22Rv1 (cell line): ENCODE results near the gene CRYBG1.

ENCODE experiments used
- ZFX ChIP-seq: fragments of 450-650 bp; IDR thresholded peaks from 2 replicates; pipeline ENCODE4 v1.6.1; 2017; ENCODE audit warnings: antibody characterized with exemption, borderline replicate concordance
- TF ChIP-seq, protein P1 (sequence below): fragments of 450-650 bp; IDR thresholded peaks from 2 replicates; pipeline ENCODE4 v1.5.1; 2017; ENCODE audit warnings: mild to moderate bottlenecking

DNA sequence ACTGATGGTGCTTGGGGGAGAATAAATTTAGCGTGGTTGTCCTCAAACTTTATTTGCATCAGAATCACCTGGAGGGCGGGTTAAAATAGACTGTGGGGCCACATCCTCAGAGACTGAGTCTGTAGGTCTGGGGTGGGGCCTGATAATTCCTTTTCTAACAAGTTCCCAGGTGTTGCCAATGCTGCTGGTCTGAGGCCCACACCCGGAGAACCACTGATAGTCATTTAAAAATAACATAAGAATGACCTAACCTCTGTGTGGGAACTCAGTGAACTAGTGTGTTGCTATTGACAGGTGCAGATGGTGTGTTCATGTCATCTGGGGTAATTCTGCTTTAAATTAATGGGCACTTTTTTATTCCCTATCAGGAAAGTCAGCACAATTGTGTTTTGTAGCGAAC, 204.0 kb downstream of the CRYBG1 start:
- TF ChIP-seq, protein P1, sequence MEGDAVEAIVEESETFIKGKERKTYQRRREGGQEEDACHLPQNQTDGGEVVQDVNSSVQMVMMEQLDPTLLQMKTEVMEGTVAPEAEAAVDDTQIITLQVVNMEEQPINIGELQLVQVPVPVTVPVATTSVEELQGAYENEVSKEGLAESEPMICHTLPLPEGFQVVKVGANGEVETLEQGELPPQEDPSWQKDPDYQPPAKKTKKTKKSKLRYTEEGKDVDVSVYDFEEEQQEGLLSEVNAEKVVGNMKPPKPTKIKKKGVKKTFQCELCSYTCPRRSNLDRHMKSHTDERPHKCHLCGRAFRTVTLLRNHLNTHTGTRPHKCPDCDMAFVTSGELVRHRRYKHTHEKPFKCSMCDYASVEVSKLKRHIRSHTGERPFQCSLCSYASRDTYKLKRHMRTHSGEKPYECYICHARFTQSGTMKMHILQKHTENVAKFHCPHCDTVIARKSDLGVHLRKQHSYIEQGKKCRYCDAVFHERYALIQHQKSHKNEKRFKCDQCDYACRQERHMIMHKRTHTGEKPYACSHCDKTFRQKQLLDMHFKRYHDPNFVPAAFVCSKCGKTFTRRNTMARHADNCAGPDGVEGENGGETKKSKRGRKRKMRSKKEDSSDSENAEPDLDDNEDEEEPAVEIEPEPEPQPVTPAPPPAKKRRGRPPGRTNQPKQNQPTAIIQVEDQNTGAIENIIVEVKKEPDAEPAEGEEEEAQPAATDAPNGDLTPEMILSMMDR, result no peak
- TF ChIP-seq ZFX, result no peak
